ENCODE data around the gene OSGIN1.

Gene OSGIN1

DNA sequence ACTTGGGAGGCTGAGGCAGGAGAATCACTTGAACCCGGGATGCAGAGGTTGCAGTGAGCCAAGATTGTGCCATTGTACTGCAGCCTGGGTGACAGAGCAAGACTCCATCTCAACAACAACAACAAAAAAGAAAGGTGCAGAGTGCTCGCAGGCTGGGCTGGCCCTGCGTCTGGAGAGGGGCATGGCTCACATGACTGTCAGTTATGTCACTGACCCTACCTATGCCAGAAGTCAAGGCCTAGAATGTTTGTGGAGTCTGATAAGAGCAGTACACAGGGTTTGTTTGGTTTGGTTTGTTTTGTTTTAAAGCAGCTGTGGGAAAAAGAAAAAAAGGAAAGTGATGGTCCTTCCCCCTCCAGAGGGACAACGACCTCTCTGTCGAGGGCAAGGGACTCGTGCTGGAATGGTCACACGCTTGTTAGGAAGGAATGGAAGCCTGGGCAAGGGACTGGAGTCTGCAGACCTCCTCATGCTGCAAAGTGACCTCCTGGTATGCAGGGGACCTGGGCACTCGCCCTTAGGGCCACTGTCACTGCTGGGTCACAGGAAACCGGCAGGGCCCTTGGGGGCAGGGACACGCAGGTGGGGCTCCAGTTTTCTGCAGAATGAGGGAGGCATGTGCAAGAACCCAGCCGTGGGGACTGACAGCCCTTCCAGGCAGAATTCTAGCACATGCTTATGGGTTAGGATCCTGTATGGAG is 10.1 kb upstream of the OSGIN1 start:
- Histone ChIP-seq H3K79me2 (ENCODE audit: control insufficient read depth, low read length) (no peaks in the 10 kb centered on the region), H3K9me3 (ENCODE audit: control insufficient read depth, insufficient read depth, low read length) (no peaks in the 10 kb centered on the region)

GRCh38 chr16:83943516-83944050 is 9.5 kb upstream of the OSGIN1 start:
- no peaks in the 10 kb centered on the region for H3K79me2 ChIP-seq (ENCODE audit: control insufficient read depth, low read length)
- TF ChIP-seq, protein P1, sequence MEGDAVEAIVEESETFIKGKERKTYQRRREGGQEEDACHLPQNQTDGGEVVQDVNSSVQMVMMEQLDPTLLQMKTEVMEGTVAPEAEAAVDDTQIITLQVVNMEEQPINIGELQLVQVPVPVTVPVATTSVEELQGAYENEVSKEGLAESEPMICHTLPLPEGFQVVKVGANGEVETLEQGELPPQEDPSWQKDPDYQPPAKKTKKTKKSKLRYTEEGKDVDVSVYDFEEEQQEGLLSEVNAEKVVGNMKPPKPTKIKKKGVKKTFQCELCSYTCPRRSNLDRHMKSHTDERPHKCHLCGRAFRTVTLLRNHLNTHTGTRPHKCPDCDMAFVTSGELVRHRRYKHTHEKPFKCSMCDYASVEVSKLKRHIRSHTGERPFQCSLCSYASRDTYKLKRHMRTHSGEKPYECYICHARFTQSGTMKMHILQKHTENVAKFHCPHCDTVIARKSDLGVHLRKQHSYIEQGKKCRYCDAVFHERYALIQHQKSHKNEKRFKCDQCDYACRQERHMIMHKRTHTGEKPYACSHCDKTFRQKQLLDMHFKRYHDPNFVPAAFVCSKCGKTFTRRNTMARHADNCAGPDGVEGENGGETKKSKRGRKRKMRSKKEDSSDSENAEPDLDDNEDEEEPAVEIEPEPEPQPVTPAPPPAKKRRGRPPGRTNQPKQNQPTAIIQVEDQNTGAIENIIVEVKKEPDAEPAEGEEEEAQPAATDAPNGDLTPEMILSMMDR (IDR thresholded peaks at IDR 0.05; ENCODE audit: low read depth, low read length, poor library complexity, severe bottlenecking): no peak
- no peak for TF ChIP-seq EZH2phosphoT487 (IDR thresholded peaks at IDR 0.05; ENCODE audit: borderline replicate concordance, low read length)
- H3K4me2 ChIP-seq (ENCODE audit: low read length): no peak overlapping the region
- H3K27me3 ChIP-seq (ENCODE audit: control insufficient read depth, low read length): no peaks in the 10 kb centered on the region
- no peaks in the 10 kb centered on the region for H3K36me3 ChIP-seq (ENCODE audit: control insufficient read depth, low read length)
- no peaks in the 10 kb centered on the region for H3K4me1 ChIP-seq (ENCODE audit: control insufficient read depth, low read length)
- H3K27ac ChIP-seq (ENCODE audit: low read depth, low read length): no peak overlapping the region
- no peaks in the 10 kb centered on the region for H4K20me1 ChIP-seq (ENCODE audit: control insufficient read depth, insufficient read depth, low read depth, low read length)
- no peak overlapping the region for H3K4me3 ChIP-seq (ENCODE audit: low read length)
- no peaks in the 10 kb centered on the region for H3F3A ChIP-seq (ENCODE audit: control insufficient read depth, insufficient read depth)
- H3K9me3 ChIP-seq (ENCODE audit: control insufficient read depth, insufficient read depth, low read length): no peaks in the 10 kb centered on the region
- H3K9me2 ChIP-seq (replicated peaks; ENCODE audit: control insufficient read depth, low read length): no peaks in the 10 kb centered on the region

More for the DNA sequence above, 10.1 kb upstream of the OSGIN1 start:
- no peak overlapping the region for H3K4me2 ChIP-seq (ENCODE audit: low read length)
- no peak for TF ChIP-seq EZH2phosphoT487 (IDR thresholded peaks at IDR 0.05; ENCODE audit: borderline replicate concordance, low read length)
- TF ChIP-seq, protein P1 (IDR thresholded peaks at IDR 0.05; ENCODE audit: low read depth, low read length, poor library complexity, severe bottlenecking): no peak
- no peaks in the 10 kb centered on the region for H4K20me1 ChIP-seq (ENCODE audit: control insufficient read depth, insufficient read depth, low read depth, low read length)
- H3F3A ChIP-seq (ENCODE audit: control insufficient read depth, insufficient read depth): no peaks in the 10 kb centered on the region
- no peak overlapping the region for H3K4me3 ChIP-seq (ENCODE audit: low read length)
- H3K36me3 ChIP-seq (ENCODE audit: control insufficient read depth, low read length): no peaks in the 10 kb centered on the region
- H3K4me1 ChIP-seq (ENCODE audit: control insufficient read depth, low read length): no peaks in the 10 kb centered on the region
- no peaks in the 10 kb centered on the region for H3K9me2 ChIP-seq (replicated peaks; ENCODE audit: control insufficient read depth, low read length)
- H3K27ac ChIP-seq (ENCODE audit: low read depth, low read length): no peak overlapping the region
- no peaks in the 10 kb centered on the region for H3K27me3 ChIP-seq (ENCODE audit: control insufficient read depth, low read length)

DNA sequence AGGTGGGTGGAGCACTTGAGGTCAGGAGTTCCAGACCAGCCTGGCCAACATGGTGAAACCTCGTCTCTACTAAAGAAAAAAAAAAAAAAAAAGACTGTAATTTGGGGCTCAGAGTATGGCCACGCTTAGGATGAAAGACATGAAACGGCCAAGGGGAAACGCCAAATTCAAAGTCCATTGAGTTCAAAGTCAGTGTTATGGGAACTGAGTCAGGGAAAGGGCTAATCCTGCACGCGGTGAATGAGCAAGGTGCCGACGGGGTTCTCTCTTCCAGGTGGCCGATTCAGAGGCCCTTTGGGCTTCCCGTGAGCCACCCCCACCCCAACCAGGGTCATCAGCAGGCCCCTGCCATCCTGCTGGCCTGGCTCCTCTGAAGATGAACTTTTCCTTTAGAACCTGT is 7.5 kb upstream of the OSGIN1 start:
- H3K36me3 ChIP-seq (ENCODE audit: control insufficient read depth, low read length): no peaks in the 10 kb centered on the region
- H3K4me2 ChIP-seq (ENCODE audit: low read length): no peak overlapping the region
- peaks cover 2% of the 10 kb centered on the region; the same call in 1 of the 2 replicates for H3F3A ChIP-seq (ENCODE audit: control insufficient read depth, insufficient read depth)
- H3K4me1 ChIP-seq (ENCODE audit: control insufficient read depth, low read length): no peaks in the 10 kb centered on the region
- TF ChIP-seq, protein P1 (IDR thresholded peaks at IDR 0.05; ENCODE audit: low read depth, low read length, poor library complexity, severe bottlenecking): no peak
- TF ChIP-seq EZH2phosphoT487 (IDR thresholded peaks at IDR 0.05; ENCODE audit: borderline replicate concordance, low read length): no peak
- no peaks in the 10 kb centered on the region for H3K79me2 ChIP-seq (ENCODE audit: control insufficient read depth, low read length)
- no peak overlapping the region for H3K27ac ChIP-seq (ENCODE audit: low read depth, low read length)
- no peaks in the 10 kb centered on the region for H4K20me1 ChIP-seq (ENCODE audit: control insufficient read depth, insufficient read depth, low read depth, low read length)
- no peaks in the 10 kb centered on the region for H3K27me3 ChIP-seq (ENCODE audit: control insufficient read depth, low read length)
- no peak overlapping the region for H3K4me3 ChIP-seq (ENCODE audit: low read length)
- no peaks in the 10 kb centered on the region for H3K9me2 ChIP-seq (replicated peaks; ENCODE audit: control insufficient read depth, low read length)
- H3K9me3 ChIP-seq (ENCODE audit: control insufficient read depth, insufficient read depth, low read length): peaks cover 4% of the 10 kb centered on the region; the same call in 1 of the 2 replicates
